PC-3 (cell line): ENCODE results near the gene CCL4. TPM values are rescaled to one million over a fixed set of nuclear protein-coding genes. Genes with fewer than 3 reads are reported as not detected.

Experiments
- ATAC-seq: fragments of 200-7000 bp; cut with Tn5 transposase; 2 replicates; pipeline ENCODE4 v1.9.1; 2020; ENCODE audit warnings: mild to moderate bottlenecking, moderate library complexity
- BruUV-seq: library from RNA; stranded (reverse); fragments of 400-500 nt; replicated peaks from 2 replicates; lab custom pipeline; 2021; lab: Mats Ljungman, UMichigan
- CTCF ChIA-PET: fragments of 300-600 bp; sonication (Branson Sonifier 250); formaldehyde crosslinking; loops from one replicate; lab custom pipeline; 2022; ENCODE audit warnings: antibody characterized with exemption; lab: Charles Lee
- POLR2A ChIA-PET: fragments of 300-600 bp; sonication (Branson Sonifier 250); formaldehyde crosslinking; loops from one replicate; lab custom pipeline; 2022; ENCODE audit warnings: antibody characterized with exemption; ENCODE audit not compliant: unreplicated experiment; lab: Charles Lee
- DNase-seq: peaks from one replicate; pipeline ENCODE4 v3.0.0-alpha.2; 2015
- H2AFZ ChIP-seq: fragments of 300-600 bp; sonication (generic); 2 replicates; pipeline ENCODE4 v1.6.0; 2016; ENCODE audit warnings: antibody characterized with exemption, low read length
- H3F3A ChIP-seq: fragments of 300-600 bp; sonication (generic); one replicate; pipeline ENCODE4 v1.6.0; 2017; ENCODE audit warnings: antibody characterized with exemption, low read length, control low read depth, mild to moderate bottlenecking; ENCODE audit not compliant: unreplicated experiment
- H3K27ac ChIP-seq: fragments of 300-600 bp; sonication (generic); 2 replicates; pipeline ENCODE4 v1.5.1; 2016; ENCODE audit warnings: mild to moderate bottlenecking, low read length
- H3K27me3 ChIP-seq: fragments of 300-600 bp; sonication (generic); 2 replicates; pipeline ENCODE4 v1.6.1; 2016; ENCODE audit warnings: low read length, mixed read lengths
- H3K36me3 ChIP-seq: fragments of 300-600 bp; sonication (generic); 2 replicates; pipeline ENCODE4 v1.6.1; 2016; ENCODE audit warnings: low read depth, mixed run types, low read length, mixed read lengths
- H3K4me1 ChIP-seq: fragments of 300-600 bp; sonication (generic); 2 replicates; pipeline ENCODE4 v1.5.1; 2016; ENCODE audit warnings: low read length; ENCODE audit not compliant: insufficient read depth
- H3K4me2 ChIP-seq: fragments of 300-600 bp; sonication (generic); 2 replicates; pipeline ENCODE4 v1.6.0; 2016; ENCODE audit warnings: low read length
- H3K4me3 ChIP-seq: fragments of 300-600 bp; sonication (generic); 2 replicates; pipeline ENCODE4 v1.5.1; 2016; ENCODE audit warnings: mild to moderate bottlenecking, low read length, mixed read lengths
- H3K79me2 ChIP-seq: fragments of 300-600 bp; sonication (generic); 2 replicates; pipeline ENCODE4 v1.6.1; 2017; ENCODE audit warnings: low read length, mixed read lengths
- H3K9ac ChIP-seq: fragments of 300-600 bp; sonication (generic); 2 replicates; pipeline ENCODE4 v1.6.0; 2016; ENCODE audit warnings: mild to moderate bottlenecking, low read length
- H3K9me2 ChIP-seq: fragments of 300-600 bp; sonication (generic); replicated peaks from 2 replicates; pipeline ENCODE4 v1.6.1; 2016; ENCODE audit warnings: mixed run types, low read length, mixed read lengths
- H3K9me3 ChIP-seq: fragments of 300-600 bp; sonication (generic); 2 replicates; pipeline ENCODE4 v1.6.1; 2016; ENCODE audit warnings: low read length, mixed read lengths
- H4K20me1 ChIP-seq: fragments of 300-600 bp; sonication (generic); 2 replicates; pipeline ENCODE4 v1.6.1; 2016; ENCODE audit warnings: low read length, mixed read lengths
- EZH2 ChIP-seq: fragments of 300-600 bp; sonication (generic); IDR thresholded peaks from one replicate; pipeline ENCODE4 v1.6.1; 2017; ENCODE audit warnings: antibody characterized with exemption, mild to moderate bottlenecking, low read length; ENCODE audit not compliant: unreplicated experiment
- EZH2phosphoT487 ChIP-seq: fragments of 300-600 bp; sonication (generic); IDR thresholded peaks from 2 replicates; pipeline ENCODE4 v1.6.1; 2018; ENCODE audit warnings: mild to moderate bottlenecking, antibody characterized with exemption, low read length, borderline replicate concordance
- intact Hi-C: fragments of 100-400 bp; cut with micrococcal nuclease; formaldehyde crosslinking; loops from 2 replicates; pipeline ENCODE4 v1.9.0; 2023
- total RNA-seq: library from RNA; depleted of rRNA; stranded (reverse); fragments of >200 nt; gene quantifications from 2 replicates; pipeline ENCODE4 v1.2.3, GENCODE V29; 2014
- TF ChIP-seq, protein P1 (sequence below): fragments of 300-600 bp; sonication (generic); conservative IDR thresholded peaks from 2 replicates; pipeline ENCODE4 v1.5.1; 2017; ENCODE audit warnings: antibody characterized with exemption, low read depth, mild to moderate bottlenecking, low read length

Gene CCL4
- total RNA-seq, 1 experiment from 2014 or later = not detected

DNA sequence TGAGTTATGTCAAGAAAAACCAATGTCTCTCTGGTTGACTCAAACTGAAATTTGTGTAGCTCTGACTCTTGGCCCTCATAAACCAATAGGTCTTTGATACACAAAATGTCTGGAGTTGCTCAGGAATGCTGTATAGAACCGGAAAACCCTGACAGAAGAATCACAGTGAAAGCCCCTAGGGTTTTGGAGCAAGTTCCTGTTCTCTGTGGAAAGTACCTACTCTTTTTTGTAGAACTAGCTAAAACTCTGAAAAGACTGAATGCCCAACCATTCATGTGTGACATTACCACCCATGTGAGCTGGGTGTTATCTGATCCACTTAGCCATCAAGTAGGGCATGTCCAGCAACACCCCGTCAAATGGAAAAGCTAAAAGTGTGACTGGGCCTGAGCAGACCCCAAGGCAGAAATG, 28.8 kb downstream of the CCL4 start:
- no peaks in the 10 kb centered on the region for H4K20me1 ChIP-seq
- intact Hi-C loops = no loop called here
- 0 out of 2 replicates have a peak, but pooled peaks cover 12% of the 10 kb centered on the region for H3K27me3 ChIP-seq
- H3K79me2 ChIP-seq = no peaks in the 10 kb centered on the region
- H3F3A ChIP-seq = no peaks in the 10 kb centered on the region
- ATAC-seq = no peak
- no peak overlapping the region for H2AFZ ChIP-seq
- POLR2A ChIA-PET = no interaction called here
- H3K9ac ChIP-seq = no peak overlapping the region
- no peaks in the 10 kb centered on the region for H3K4me1 ChIP-seq
- DNase-seq = no peak
- no peaks in the 10 kb centered on the region for H3K9me3 ChIP-seq
- no peaks in the 10 kb centered on the region for H3K36me3 ChIP-seq
- H3K4me2 ChIP-seq = no peak overlapping the region
- CTCF ChIA-PET = no interaction called here
- no peak for TF ChIP-seq EZH2
- TF ChIP-seq EZH2phosphoT487 = no peak
- TF ChIP-seq, protein P1, sequence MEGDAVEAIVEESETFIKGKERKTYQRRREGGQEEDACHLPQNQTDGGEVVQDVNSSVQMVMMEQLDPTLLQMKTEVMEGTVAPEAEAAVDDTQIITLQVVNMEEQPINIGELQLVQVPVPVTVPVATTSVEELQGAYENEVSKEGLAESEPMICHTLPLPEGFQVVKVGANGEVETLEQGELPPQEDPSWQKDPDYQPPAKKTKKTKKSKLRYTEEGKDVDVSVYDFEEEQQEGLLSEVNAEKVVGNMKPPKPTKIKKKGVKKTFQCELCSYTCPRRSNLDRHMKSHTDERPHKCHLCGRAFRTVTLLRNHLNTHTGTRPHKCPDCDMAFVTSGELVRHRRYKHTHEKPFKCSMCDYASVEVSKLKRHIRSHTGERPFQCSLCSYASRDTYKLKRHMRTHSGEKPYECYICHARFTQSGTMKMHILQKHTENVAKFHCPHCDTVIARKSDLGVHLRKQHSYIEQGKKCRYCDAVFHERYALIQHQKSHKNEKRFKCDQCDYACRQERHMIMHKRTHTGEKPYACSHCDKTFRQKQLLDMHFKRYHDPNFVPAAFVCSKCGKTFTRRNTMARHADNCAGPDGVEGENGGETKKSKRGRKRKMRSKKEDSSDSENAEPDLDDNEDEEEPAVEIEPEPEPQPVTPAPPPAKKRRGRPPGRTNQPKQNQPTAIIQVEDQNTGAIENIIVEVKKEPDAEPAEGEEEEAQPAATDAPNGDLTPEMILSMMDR = no peak
- no peak overlapping the region for H3K4me3 ChIP-seq
- BruUV-seq = no TSS peak
- no peak overlapping the region for H3K27ac ChIP-seq
- H3K9me2 ChIP-seq = no peaks in the 10 kb centered on the region

- H3K36me3 ChIP-seq = no peaks in the 10 kb centered on the region
- no peaks in the 10 kb centered on the region for H3K9me2 ChIP-seq
- no peak overlapping the region for H3K4me3 ChIP-seq
- H2AFZ ChIP-seq = no peak overlapping the region
- no peaks in the 10 kb centered on the region for H3K4me1 ChIP-seq
- H3K27me3 ChIP-seq = 0 out of 2 replicates have a peak, but pooled peaks cover 12% of the 10 kb centered on the region
- H3K27ac ChIP-seq = no peak overlapping the region
- H3K9me3 ChIP-seq = no peaks in the 10 kb centered on the region
- ATAC-seq (no peak), DNase-seq (no peak)
- H3K4me2 ChIP-seq = no peak overlapping the region
- ChIA-PET POLR2A (no interaction called here), CTCF (no interaction called here)
- no peaks in the 10 kb centered on the region for H3F3A ChIP-seq
- no TSS peak for BruUV-seq
- TF ChIP-seq EZH2 (no peak), EZH2phosphoT487 (no peak)
- TF ChIP-seq, protein P1 = no peak
- no peaks in the 10 kb centered on the region for H3K79me2 ChIP-seq
- no peak overlapping the region for H3K9ac ChIP-seq
- no peaks in the 10 kb centered on the region for H4K20me1 ChIP-seq
- intact Hi-C loops = no loop called here
Observed at GRCh38 chr17:36133602-36134236, 30.1 kb downstream of the CCL4 start.

DNA sequence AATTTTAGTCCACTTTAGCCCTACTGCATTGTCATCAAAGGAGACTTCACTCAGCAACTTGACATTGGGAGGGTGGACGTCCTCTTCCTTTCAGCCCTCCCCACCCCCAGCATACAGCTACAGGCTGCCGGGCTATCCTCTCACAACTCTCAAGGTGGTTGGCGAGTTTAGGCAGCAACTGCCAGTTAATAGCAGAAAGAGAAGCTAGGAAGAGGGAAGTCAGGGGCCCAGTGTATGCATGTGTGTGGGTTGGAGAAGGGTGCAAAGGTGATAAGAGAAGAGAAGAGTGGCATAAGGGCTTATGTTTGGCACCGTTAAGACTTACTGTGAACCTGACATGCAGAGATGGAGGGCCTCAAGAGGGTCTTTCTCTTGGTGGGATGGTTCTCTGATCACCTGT, 31.8 kb downstream of the CCL4 start:
- ChIA-PET CTCF (no interaction called here), POLR2A (no interaction called here)
- Histone ChIP-seq H3K27me3 (0 out of 2 replicates have a peak, but pooled peaks cover 12% of the 10 kb centered on the region), H3K9me2 (no peaks in the 10 kb centered on the region), H3K9me3 (no peaks in the 10 kb centered on the region), H3K4me3 (no peak overlapping the region), H4K20me1 (no peaks in the 10 kb centered on the region), H2AFZ (no peak overlapping the region), H3K36me3 (no peaks in the 10 kb centered on the region), H3K4me2 (no peak overlapping the region), H3K4me1 (no peaks in the 10 kb centered on the region), H3K27ac (no peak overlapping the region), H3K79me2 (no peaks in the 10 kb centered on the region), H3K9ac (no peak overlapping the region), H3F3A (no peaks in the 10 kb centered on the region)
- TF ChIP-seq, protein P1 = no peak
- TF ChIP-seq EZH2phosphoT487 (no peak), EZH2 (no peak)
- DNase-seq (no peak), ATAC-seq (no peak)
- intact Hi-C loops = no loop called here
- BruUV-seq = no TSS peak
